ENCODE data around the gene SGK2.

GRCh38 chr20:43534016-43534415 lies 24.8 kb upstream of the SGK2 start:
- TF ChIP-seq CTCF (IDR thresholded peaks at IDR 0.05 in 4 of 5, conservative IDR thresholded peaks at IDR 0.05 in 1 of 5) = no peak
- no peak for TF ChIP-seq POLR2A (IDR thresholded peaks at IDR 0.05)
